SK-N-MC (cell line): Measurements from ENCODE around the gene TMEM190.

Experiments used
- DNase-seq: peaks from one replicate; pipeline ENCODE4 v3.0.0-alpha.2; 2011; ENCODE audit warnings: low read depth, low spot score
- H3K27ac ChIP-seq: fragments of 200-600 bp; sonication (generic); 2 replicates; pipeline ENCODE4 v1.5.1; 2016; ENCODE audit warnings: mixed run types
- H3K36me3 ChIP-seq: fragments of 200-600 bp; sonication (generic); 2 replicates; pipeline ENCODE4 v1.6.1; 2017; ENCODE audit warnings: antibody characterized with exemption, low read length, mixed read lengths; ENCODE audit not compliant: insufficient read depth
- H3K4me3 ChIP-seq: fragments of 200-600 bp; sonication (generic); 2 replicates; pipeline ENCODE4 v1.5.1; 2016
- H3K9ac ChIP-seq: fragments of 200-600 bp; sonication (generic); 2 replicates; pipeline ENCODE4 v1.8.0; 2017; ENCODE audit warnings: mixed run types, mixed read lengths; ENCODE audit not compliant: insufficient read length
- H3K9me3 ChIP-seq: fragments of 200-600 bp; sonication (generic); 2 replicates; pipeline ENCODE4 v1.6.1; 2017; ENCODE audit warnings: low read depth, mild to moderate bottlenecking, antibody characterized with exemption, low read length, moderate library complexity, mixed read lengths
- EZH2 ChIP-seq: fragments of 200-600 bp; sonication (generic); IDR thresholded peaks from one replicate; pipeline ENCODE4 v1.6.1; 2017; ENCODE audit warnings: antibody characterized with exemption
- FOXP2 ChIP-seq: optimal IDR thresholded peaks from 2 replicates; pipeline ENCODE3; 2011; ENCODE audit warnings: mild to moderate bottlenecking, moderate library complexity; ENCODE audit not compliant: insufficient read depth; ENCODE audit errors: extremely low read length, control extremely low read depth
- POLR2AphosphoS5 ChIP-seq: IDR thresholded peaks from 2 replicates; pipeline ENCODE4 v1.6.1; 2012; ENCODE audit warnings: mild to moderate bottlenecking, low read depth, low read length, borderline replicate concordance

The TMEM190 gene

GRCh38 chr19:55341171-55341588 lies 35.4 kb upstream of the TMEM190 start:
- Histone ChIP-seq H3K4me3 (peak overlapping the region; percentile 81), H3K36me3 (no peaks in the 10 kb centered on the region; the same call in 1 of the 2 replicates), H3K27ac (no peak overlapping the region), H3K9me3 (no peaks in the 10 kb centered on the region), H3K9ac (peak overlapping the region; percentile 86)
- no peak for TF ChIP-seq EZH2
- no peak; the same call in 1 of the 2 replicates for TF ChIP-seq POLR2AphosphoS5
- no peak for TF ChIP-seq FOXP2
- DNase-seq, result no peak

GRCh38 chr19:55341595-55342531 lies 34.8 kb upstream of the TMEM190 start:
- TF ChIP-seq EZH2, result no peak
- Histone ChIP-seq H3K27ac (no peak overlapping the region), H3K36me3 (no peaks in the 10 kb centered on the region; the same call in 1 of the 2 replicates), H3K9me3 (no peaks in the 10 kb centered on the region), H3K9ac (no peak overlapping the region), H3K4me3 (peak overlapping the region; percentile 81)
- no peak for DNase-seq

GRCh38 chr19:55344444-55344843 lies 32.2 kb upstream of the TMEM190 start:
- DNase-seq, result no peak
- no peaks in the 10 kb centered on the region for H3K9me3 ChIP-seq
- no peak overlapping the region for H3K27ac ChIP-seq
- H3K9ac ChIP-seq, result no peak overlapping the region
- TF ChIP-seq FOXP2 (no peak), POLR2AphosphoS5 (no peak), EZH2 (no peak)
- H3K4me3 ChIP-seq, result no peak overlapping the region
- H3K36me3 ChIP-seq, result no peaks in the 10 kb centered on the region; the same call in 1 of the 2 replicates

- TF ChIP-seq EZH2, result no peak
- TF ChIP-seq POLR2AphosphoS5, result no peak
- TF ChIP-seq FOXP2, result no peak
- Histone ChIP-seq H3K9me3 (no peaks in the 10 kb centered on the region), H3K27ac (no peak overlapping the region), H3K9ac (no peak overlapping the region), H3K36me3 (no peaks in the 10 kb centered on the region; the same call in 1 of the 2 replicates), H3K4me3 (no peak overlapping the region)
- DNase-seq, result no peak
Observed at GRCh38 chr19:55345101-55345817, 31.4 kb upstream of the TMEM190 start.

GRCh38 chr19:55345818-55346724 lies 30.6 kb upstream of the TMEM190 start:
- Histone ChIP-seq H3K4me3 (no peak overlapping the region), H3K9me3 (no peaks in the 10 kb centered on the region), H3K9ac (no peak overlapping the region), H3K36me3 (no peaks in the 10 kb centered on the region; the same call in 1 of the 2 replicates), H3K27ac (no peak overlapping the region)
- TF ChIP-seq FOXP2, result no peak
- DNase-seq, result no peak

GRCh38 chr19:55346725-55347441 lies 29.7 kb upstream of the TMEM190 start:
- H3K9me3 ChIP-seq, result no peaks in the 10 kb centered on the region
- no peak for DNase-seq
- H3K9ac ChIP-seq, result no peak overlapping the region
- no peak overlapping the region for H3K4me3 ChIP-seq
- H3K27ac ChIP-seq, result no peak overlapping the region
- H3K36me3 ChIP-seq, result no peaks in the 10 kb centered on the region; the same call in 1 of the 2 replicates
- no peak for TF ChIP-seq EZH2
- TF ChIP-seq FOXP2, result no peak
- TF ChIP-seq POLR2AphosphoS5, result no peak

- H3K9ac ChIP-seq, result no peak overlapping the region
- no peaks in the 10 kb centered on the region; the same call in 1 of the 2 replicates for H3K36me3 ChIP-seq
- TF ChIP-seq FOXP2, result no peak
- no peak for TF ChIP-seq EZH2
- no peak for TF ChIP-seq POLR2AphosphoS5
- DNase-seq, result no peak
- H3K9me3 ChIP-seq, result no peaks in the 10 kb centered on the region
- no peak overlapping the region for H3K4me3 ChIP-seq
- H3K27ac ChIP-seq, result no peak overlapping the region
Observed at GRCh38 chr19:55347442-55348009, 29.1 kb upstream of the TMEM190 start.
